Large intestine (tissue), 3 donors: Measurements from ENCODE around the gene RSU1. TPM values are rescaled to one million over a fixed set of nuclear protein-coding genes. Genes with fewer than 3 reads are reported as not detected.

Source experiments
- DNase-seq, 2 donors: peaks; one replicate each; pipeline versions ENCODE4 v3.0.0 to v3.0.0-alpha.2; 2013
- H3K27ac ChIP-seq: one replicate; pipeline ENCODE4 v1.5.1; 2013; ENCODE audit warnings: low read length
- H3K27me3 ChIP-seq: 2 replicates; pipeline ENCODE4 v1.6.1; 2013; ENCODE audit warnings: low read length; ENCODE audit not compliant: control insufficient read depth, insufficient read depth
- H3K36me3 ChIP-seq: 2 replicates; pipeline ENCODE4 v1.6.1; 2013; ENCODE audit warnings: low read length; ENCODE audit not compliant: control insufficient read depth, insufficient read depth
- H3K4me1 ChIP-seq: one replicate; pipeline ENCODE4 v1.6.1; 2013; ENCODE audit warnings: low read length; ENCODE audit not compliant: control insufficient read depth, insufficient read depth
- H3K4me3 ChIP-seq: one replicate; pipeline ENCODE4 v1.5.1; 2013; ENCODE audit warnings: low read length
- H3K9me3 ChIP-seq: one replicate; pipeline ENCODE4 v1.6.1; 2013; ENCODE audit warnings: mild to moderate bottlenecking, low read depth, low read length, moderate library complexity; ENCODE audit not compliant: control insufficient read depth
- WGBS: methylation state at CpG from one replicate; pipeline ENCODE4 v1.1.5; 2013; ENCODE audit warnings: low lambda C conversion rate; ENCODE audit not compliant: insufficient coverage; 5-methylcytosine and 5-hydroxymethylcytosine counted together
- polyA plus RNA-seq: library from polyadenylated mRNA; unstranded; fragments of 120-200 nt; gene quantifications from one replicate; pipeline ENCODE4 v1.2.1, GENCODE V29; 2013

RSU1 gene
- polyA plus RNA-seq, 1 donor, result 37.0 TPM

DNA sequence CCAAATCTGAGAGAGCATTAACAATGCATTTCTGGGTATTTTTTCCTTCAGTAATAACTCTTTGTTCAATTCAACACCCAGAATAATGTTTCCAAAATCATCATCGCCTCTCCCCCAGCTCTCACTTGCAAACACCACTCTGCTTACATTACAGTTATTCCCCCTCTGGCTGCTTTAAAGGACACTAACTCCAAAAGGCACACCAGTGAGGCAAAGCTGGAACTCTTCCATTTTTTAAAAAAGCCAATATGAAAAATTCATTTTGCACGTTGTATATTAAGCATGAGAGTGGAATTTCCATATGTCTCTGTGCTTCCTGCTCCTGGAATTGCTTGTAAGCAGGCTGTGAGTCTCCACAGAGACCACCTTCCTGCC lies 204.3 kb downstream of the RSU1 start:
- Histone ChIP-seq H3K36me3 (no peaks in the 10 kb centered on the region), H3K9me3 (no peaks in the 10 kb centered on the region)
- no CpG with 5 or more reads among the region's 2 CpGs for WGBS

DNA sequence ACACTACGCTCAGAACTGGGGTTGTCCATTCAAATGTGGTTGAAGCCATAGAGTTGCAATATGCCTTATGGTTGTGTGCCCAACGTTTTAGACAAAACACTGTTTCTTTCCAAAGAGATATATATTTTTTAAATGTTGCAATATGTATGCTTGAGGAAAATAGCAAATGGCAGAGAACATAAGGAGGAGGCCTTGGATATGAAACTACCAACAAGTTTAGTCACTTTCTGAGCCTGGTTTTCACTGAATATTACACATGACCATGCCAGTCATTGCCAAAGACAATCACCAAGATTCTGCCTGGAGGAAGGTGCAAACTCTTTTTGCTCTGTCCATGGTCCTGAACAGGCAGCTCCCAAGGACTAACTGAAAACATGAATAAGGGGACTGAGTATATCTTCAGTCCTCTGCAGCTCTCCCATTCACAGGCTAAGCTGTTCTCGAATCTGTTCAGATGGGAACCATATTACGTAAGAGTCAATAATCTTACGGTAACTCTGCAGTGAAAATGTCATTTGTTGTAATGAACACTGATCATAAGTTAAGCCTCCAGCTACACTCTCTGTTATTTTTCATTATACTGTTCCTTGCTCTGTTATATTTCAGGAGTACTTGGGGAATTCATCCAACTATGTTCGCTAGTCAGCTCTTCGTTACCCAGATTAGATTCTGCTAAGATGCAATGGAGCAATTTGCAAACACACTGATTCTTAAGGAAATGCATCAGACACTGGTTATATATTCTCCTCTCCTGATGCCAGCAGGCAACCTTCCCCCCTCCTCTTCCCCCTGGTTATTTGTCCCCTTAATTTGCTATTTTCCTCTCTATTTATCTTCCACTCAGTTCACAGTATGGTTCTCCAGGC lies 204.9 kb downstream of the RSU1 start:
- Histone ChIP-seq H3K4me3 (no peak overlapping the region), H3K4me1 (no peaks in the 10 kb centered on the region), H3K9me3 (no peaks in the 10 kb centered on the region), H3K27ac (no peak overlapping the region), H3K36me3 (no peaks in the 10 kb centered on the region), H3K27me3 (no peaks in the 10 kb centered on the region)
- DNase-seq, result peak in 1 of 2 donors; percentile 26
- 78% methylated on average over 3 of the region's 7 CpGs for WGBS

More for the DNA sequence above, 204.3 kb downstream of the RSU1 start:
- no peak overlapping the region for H3K27ac ChIP-seq
- no peak overlapping the region for H3K4me3 ChIP-seq
- no peaks in the 10 kb centered on the region for H3K4me1 ChIP-seq
- DNase-seq, result no peak
- no peaks in the 10 kb centered on the region for H3K27me3 ChIP-seq

DNA sequence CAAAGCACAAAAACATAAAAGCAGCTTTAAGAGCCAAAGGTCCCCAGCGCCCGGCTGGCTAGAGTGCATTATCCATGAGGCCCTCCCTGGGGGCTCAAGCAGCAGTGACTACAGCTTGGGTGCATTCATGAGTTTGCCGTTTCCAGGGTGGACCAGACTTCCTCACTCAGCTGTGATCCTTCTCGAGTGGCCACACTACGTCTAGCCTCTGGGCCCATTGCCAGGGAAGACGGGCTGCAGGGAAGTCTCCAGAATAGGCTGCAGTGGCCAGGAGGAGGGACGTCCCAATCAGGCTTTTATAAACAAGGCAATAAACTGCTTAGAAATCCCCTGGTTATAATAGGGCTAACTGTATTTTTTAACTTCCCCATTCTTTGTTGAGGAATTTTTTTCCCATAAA lies 206.2 kb downstream of the RSU1 start:
- H3K9me3 ChIP-seq, result no peaks in the 10 kb centered on the region
- H3K27me3 ChIP-seq, result no peaks in the 10 kb centered on the region
- H3K27ac ChIP-seq, result no peak overlapping the region
- DNase-seq, result peak in 1 of 2 donors; percentile 2
- WGBS, result no CpG with 5 or more reads among the region's 7 CpGs
- no peak overlapping the region for H3K4me3 ChIP-seq
- no peaks in the 10 kb centered on the region for H3K4me1 ChIP-seq
- no peaks in the 10 kb centered on the region for H3K36me3 ChIP-seq

DNA sequence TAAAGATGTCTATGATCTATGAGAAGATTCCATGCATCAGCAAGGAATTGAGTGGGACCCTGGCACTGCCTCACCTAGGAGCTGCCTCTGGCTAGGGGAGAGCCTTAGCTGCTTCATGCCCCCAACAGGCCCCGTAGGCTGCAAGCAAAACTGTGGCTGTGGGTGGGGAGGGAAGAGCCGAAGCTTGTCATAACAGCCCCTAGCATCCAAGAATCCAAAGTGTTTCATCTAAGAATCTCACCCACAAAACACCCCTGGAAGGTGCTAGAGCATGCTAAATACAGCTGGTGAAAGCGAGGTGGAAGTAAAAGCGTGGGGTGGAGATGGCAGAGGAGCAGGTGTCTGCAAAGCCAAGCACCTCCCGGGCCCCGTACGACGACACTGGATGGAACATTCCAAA lies 208.0 kb downstream of the RSU1 start:
- Histone ChIP-seq H3K36me3 (no peaks in the 10 kb centered on the region), H3K27me3 (no peaks in the 10 kb centered on the region), H3K9me3 (no peaks in the 10 kb centered on the region), H3K27ac (no peak overlapping the region), H3K4me1 (no peaks in the 10 kb centered on the region), H3K4me3 (no peak overlapping the region)
- 100% methylated on average over 2 of the region's 8 CpGs for WGBS
- DNase-seq, result no peak

DNA sequence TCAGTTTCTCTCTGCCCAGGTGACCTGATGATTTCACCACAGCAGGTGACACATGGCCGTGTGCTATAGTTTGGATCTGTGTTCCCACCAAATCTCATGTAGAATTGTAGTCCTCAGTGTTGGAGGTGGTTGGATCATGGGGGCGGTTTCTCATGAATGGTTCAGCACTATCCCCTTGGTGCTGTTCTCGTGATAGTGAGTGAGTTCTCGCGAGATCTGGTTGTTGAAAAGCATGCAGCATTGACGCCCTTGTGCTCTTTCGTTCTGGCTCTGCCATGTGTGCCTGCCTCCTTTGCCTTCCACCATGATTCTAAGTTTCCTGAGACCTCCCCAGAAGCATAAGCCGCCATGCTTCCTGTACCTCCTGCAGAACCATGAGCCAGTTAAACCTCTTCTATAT lies 210.3 kb downstream of the RSU1 start:
- no peak for DNase-seq
- Histone ChIP-seq H3K4me1 (no peaks in the 10 kb centered on the region), H3K9me3 (no peaks in the 10 kb centered on the region), H3K4me3 (no peak overlapping the region), H3K27me3 (no peaks in the 10 kb centered on the region), H3K36me3 (no peaks in the 10 kb centered on the region), H3K27ac (no peak overlapping the region)
- WGBS, result no CpG with 5 or more reads among the region's 8 CpGs

DNA sequence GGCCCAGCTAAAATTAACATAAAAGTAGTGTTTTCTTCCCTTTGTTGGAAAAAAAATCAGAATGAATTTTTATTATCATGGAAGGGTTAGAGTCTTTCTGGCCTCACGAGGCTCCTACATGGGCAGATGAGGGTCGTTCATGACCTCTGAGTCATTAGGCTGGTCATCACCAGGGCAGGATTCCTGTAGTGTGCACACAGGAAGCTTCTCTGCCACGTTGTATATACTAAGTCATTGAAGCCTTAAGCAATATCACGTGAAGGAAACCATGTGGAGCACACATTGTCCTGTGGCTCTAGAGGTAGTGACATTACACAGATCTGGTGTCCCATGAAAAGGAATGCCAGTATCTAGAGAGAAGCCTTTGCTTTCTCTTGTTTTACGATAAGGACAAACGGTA lies 210.8 kb downstream of the RSU1 start:
- H3K27ac ChIP-seq, result no peak overlapping the region
- H3K4me1 ChIP-seq, result no peaks in the 10 kb centered on the region
- H3K9me3 ChIP-seq, result no peaks in the 10 kb centered on the region
- WGBS, result no CpG with 5 or more reads among the region's 6 CpGs
- no peak overlapping the region for H3K4me3 ChIP-seq
- no peaks in the 10 kb centered on the region for H3K36me3 ChIP-seq
- H3K27me3 ChIP-seq, result no peaks in the 10 kb centered on the region
- DNase-seq, result no peak

DNA sequence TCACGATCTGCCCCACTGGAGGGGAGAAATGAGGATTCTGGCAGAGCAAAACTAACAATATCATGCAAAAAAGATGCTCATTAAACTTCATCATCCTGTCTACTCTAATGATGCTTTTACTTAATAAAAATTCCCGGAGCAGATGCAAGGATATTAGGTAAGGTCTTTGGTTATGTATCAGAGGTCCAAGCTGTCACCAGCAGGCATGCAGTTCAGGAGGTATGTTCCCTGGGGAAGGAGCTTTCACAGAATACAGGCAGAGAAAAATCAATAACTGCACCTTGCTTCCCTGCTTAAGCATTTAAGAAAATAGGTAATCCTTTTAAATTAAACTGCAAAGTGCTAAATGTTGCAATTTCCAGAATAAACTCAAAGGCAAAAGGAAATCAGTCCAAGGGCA lies 213.9 kb downstream of the RSU1 start:
- Histone ChIP-seq H3K27ac (no peak overlapping the region), H3K9me3 (no peaks in the 10 kb centered on the region), H3K36me3 (no peaks in the 10 kb centered on the region), H3K27me3 (no peaks in the 10 kb centered on the region), H3K4me3 (no peak overlapping the region), H3K4me1 (no peaks in the 10 kb centered on the region)
- no peak for DNase-seq
- WGBS, result 100% methylated on average over 1 of the region's 2 CpGs

DNA sequence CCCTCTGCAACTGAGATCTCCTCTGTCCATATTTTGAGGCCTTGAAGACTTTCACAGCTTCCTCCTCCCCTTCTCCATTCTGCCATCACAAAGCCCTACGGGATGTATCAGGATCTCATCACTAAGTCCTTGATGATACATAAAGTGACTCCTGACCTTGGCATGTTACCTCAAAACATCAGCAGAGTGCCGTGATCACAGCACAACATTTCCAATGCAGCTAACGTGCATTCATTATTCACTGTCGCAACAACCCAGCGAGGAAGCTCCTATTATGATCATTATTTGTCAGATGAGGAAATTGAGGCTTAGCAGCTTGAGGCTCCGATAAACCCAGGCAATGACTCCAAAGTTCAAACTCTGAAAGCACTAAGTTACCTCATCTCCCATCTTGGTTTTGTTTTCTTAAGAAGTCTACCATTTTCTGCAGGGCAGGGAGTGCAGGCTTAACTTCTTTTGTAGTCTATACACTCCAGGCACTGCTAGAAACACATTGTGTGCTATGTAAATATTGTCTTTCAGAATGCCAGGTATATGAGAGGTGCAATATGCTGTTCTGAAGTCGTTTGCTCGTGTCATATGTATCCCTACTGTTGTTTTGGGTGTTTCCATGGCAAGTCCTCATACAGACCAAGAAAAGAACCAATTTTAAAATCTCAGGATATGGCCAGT lies 215.0 kb downstream of the RSU1 start:
- Histone ChIP-seq H3K9me3 (no peaks in the 10 kb centered on the region), H3K36me3 (peaks cover under 1% of the 10 kb centered on the region), H3K27me3 (no peaks in the 10 kb centered on the region), H3K4me1 (no peaks in the 10 kb centered on the region), H3K4me3 (no peak overlapping the region), H3K27ac (no peak overlapping the region)
- no peak for DNase-seq
- 21% methylated on average over 3 of the region's 8 CpGs for WGBS

DNA sequence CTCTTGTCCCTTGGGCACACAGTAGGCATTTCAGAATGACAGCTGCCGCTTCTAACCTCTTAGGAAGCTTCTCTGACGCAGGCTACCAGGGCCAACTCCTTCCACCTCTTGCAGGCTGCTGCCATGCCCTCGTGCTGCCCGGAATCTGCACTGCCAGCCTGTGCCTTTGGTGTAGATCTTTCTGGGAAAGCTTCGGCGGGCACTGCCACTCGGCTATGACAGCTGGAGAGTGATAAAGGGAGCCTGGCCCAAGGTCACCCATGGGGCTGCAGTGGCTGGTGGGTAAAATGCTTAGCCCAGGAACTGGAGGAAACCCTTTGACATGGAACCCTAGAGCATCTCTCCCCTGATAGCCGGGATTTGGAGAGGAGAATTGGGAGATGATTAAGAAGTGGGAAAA lies 217.6 kb downstream of the RSU1 start:
- WGBS, result 100% methylated on average over 1 of the region's 8 CpGs

DNA sequence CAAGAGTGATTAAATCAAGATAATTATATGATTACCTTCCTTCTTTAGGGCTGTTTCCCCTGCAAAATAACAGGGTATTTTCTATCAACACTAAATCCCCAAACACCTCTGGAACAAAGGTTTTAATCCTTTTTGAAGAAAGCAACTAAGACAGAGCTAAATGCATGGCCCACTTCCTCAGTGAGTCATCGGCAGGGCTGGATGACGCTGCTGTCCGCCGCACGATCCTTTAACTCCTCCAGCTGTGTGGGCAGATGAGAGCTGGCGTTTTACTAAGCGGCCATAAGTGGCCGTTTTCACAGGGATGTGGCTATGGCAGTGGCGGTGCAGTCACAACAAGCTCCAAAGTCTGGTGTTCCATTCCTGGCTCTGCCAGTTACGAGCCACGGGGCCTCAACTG lies 219.6 kb downstream of the RSU1 start:
- WGBS, result no CpG with 5 or more reads among the region's 11 CpGs
- no peak for DNase-seq

More for the DNA sequence above, 217.6 kb downstream of the RSU1 start:
- DNase-seq, result no peak
- H3K27ac ChIP-seq, result no peak overlapping the region
- no peaks in the 10 kb centered on the region for H3K27me3 ChIP-seq
- no peaks in the 10 kb centered on the region for H3K9me3 ChIP-seq
- H3K4me3 ChIP-seq, result no peak overlapping the region
- H3K4me1 ChIP-seq, result no peaks in the 10 kb centered on the region
- H3K36me3 ChIP-seq, result peaks cover 2% of the 10 kb centered on the region

More for the DNA sequence above, 219.6 kb downstream of the RSU1 start:
- H3K4me3 ChIP-seq, result no peak overlapping the region
- H3K9me3 ChIP-seq, result no peaks in the 10 kb centered on the region
- H3K36me3 ChIP-seq, result peaks cover 4% of the 10 kb centered on the region
- H3K27ac ChIP-seq, result no peak overlapping the region
- no peaks in the 10 kb centered on the region for H3K27me3 ChIP-seq
- no peaks in the 10 kb centered on the region for H3K4me1 ChIP-seq
